NCI-H128 (cell line): ENCODE results near the gene RPS4Y1.

Source experiments
- DNase-seq: peaks from one replicate; lab custom pipeline; 2025; ENCODE audit not compliant: unreplicated experiment; lab: John Stamatoyannopoulos, UW

Gene RPS4Y1

GRCh38 chrY:2874211-2874610, 32.8 kb downstream of the RPS4Y1 start:
- DNase-seq, result no peak

GRCh38 chrY:2883561-2883960, 42.2 kb downstream of the RPS4Y1 start:
- DNase-seq, result no peak

- DNase-seq, result no peak
These were observed 44.5 kb downstream of the RPS4Y1 start for GRCh38 chrY:2885880-2886279.

- DNase-seq, result no peak
These were observed 46.0 kb downstream of the RPS4Y1 start for GRCh38 chrY:2887386-2887785.

- no peak for DNase-seq
These were observed 46.6 kb downstream of the RPS4Y1 start for GRCh38 chrY:2887955-2888354.

GRCh38 chrY:2893471-2893870, 52.1 kb downstream of the RPS4Y1 start:
- DNase-seq, result no peak

- DNase-seq, result no peak
These were observed 54.6 kb downstream of the RPS4Y1 start for GRCh38 chrY:2896050-2896449.

GRCh38 chrY:2907356-2907755, 66.0 kb downstream of the RPS4Y1 start:
- DNase-seq, result no peak

- DNase-seq, result no peak
These were observed 71.8 kb downstream of the RPS4Y1 start for GRCh38 chrY:2913066-2913815.
